ENCODE data around the gene HOXA7. TPM values are rescaled to one million over a fixed set of nuclear protein-coding genes. Genes with fewer than 3 reads are reported as not detected.

Gene HOXA7
- total and polyA plus RNA-seq, 2 of the 8 experiments (the other 6 are each of a cell fraction or from before 2014, with no cell fraction given), result 0.03 TPM; not detected in 1

- Histone ChIP-seq H3K27ac (ENCODE audit: low read depth, low read length) (no peak overlapping the region), H2BK15ac (ENCODE audit: low read length) (no peak overlapping the region), H3K4me3 (ENCODE audit: extremely low read depth in 1 of 4, insufficient read depth in 2 of 4, low read depth in 3 of 4, low read length in 4 of 4) (no peak overlapping the region), H3K4ac (replicated peaks; ENCODE audit: insufficient read length, low read depth, low read length) (no peak overlapping the region), H2BK20ac (ENCODE audit: low read length) (no peak overlapping the region), H2BK5ac (ENCODE audit: low read depth, low read length) (no peak overlapping the region), H3K4me2 (ENCODE audit: insufficient read depth in 1 of 2, low read depth in 2 of 2, low read length in 2 of 2) (no peak overlapping the region), H3K9me3 (ENCODE audit: insufficient read depth in 2 of 2, low read depth in 1 of 2, low read length in 1 of 2) (peaks cover 0 to 4% of the 10 kb centered on the region in 2 experiments; a peak in 1 of 4 replicates), H3K23me2 (ENCODE audit: low read depth, low read length) (peaks cover 2% of the 10 kb centered on the region; the same call in 1 of the 2 replicates), H4K8ac (ENCODE audit: extremely low read depth, insufficient read depth, low read length) (no peak overlapping the region), H2BK12ac (ENCODE audit: low read depth, low read length) (no peak overlapping the region), H3K4me1 (replicated peaks in 1 of 4; ENCODE audit: control insufficient read depth in 3 of 4, insufficient read depth in 4 of 4, low read length in 3 of 4) (peaks cover 0 to 3% (median under 1%) of the 10 kb centered on the region in 4 experiments; a peak in 3 of 7 replicates), H2BK120ac (replicated peaks; ENCODE audit: low read depth, low read length) (no peak overlapping the region), H3K79me2 (ENCODE audit: control insufficient read depth in 1 of 2, insufficient read depth in 2 of 2, low read length in 2 of 2) (no peaks in the 10 kb centered on the region), H3K56ac (replicated peaks; ENCODE audit: insufficient read length, low read depth, low read length) (no peak overlapping the region), H3K9ac (replicated peaks in 1 of 4; ENCODE audit: extremely low read depth in 1 of 4, low read depth in 3 of 4, low read length in 3 of 4) (no peak overlapping the region), H3K79me1 (ENCODE audit: low read depth, low read length) (no peaks in the 10 kb centered on the region), H3K18ac (ENCODE audit: extremely low read depth, low read length) (no peak overlapping the region), H4K91ac (replicated peaks; ENCODE audit: insufficient read length, low read length) (no peak overlapping the region), H4K20me1 (replicated peaks in 1 of 2; ENCODE audit: control insufficient read depth in 1 of 2, insufficient read depth in 2 of 2, low read length in 2 of 2) (peaks cover 20 to 30% of the 10 kb centered on the region in 2 experiments), H2AK5ac (ENCODE audit: low read depth, low read length) (no peak overlapping the region), H4K5ac (ENCODE audit: insufficient read length, low read depth, low read length) (no peak overlapping the region), H3K23ac (ENCODE audit: insufficient read length) (no peak overlapping the region), H3K36me3 (ENCODE audit: control insufficient read depth in 2 of 4, insufficient read depth in 4 of 4, low read length in 3 of 4) (peaks cover 0 to 8% (median 0%) of the 10 kb centered on the region in 4 experiments; a peak in 1 of 8 replicates), H3K27me3 (replicated peaks in 1 of 4; ENCODE audit: control insufficient read depth in 3 of 4, extremely low read depth in 1 of 4, insufficient read depth in 3 of 4, low read length in 3 of 4) (peaks cover 99 to 100% (median 100%) of the 10 kb centered on the region in 4 experiments), H3K14ac (ENCODE audit: insufficient read length) (no peak overlapping the region), H2AFZ (ENCODE audit: low read length) (no peak overlapping the region)
- DNase-seq (ENCODE audit: low read depth in 1 of 2, low spot score in 2 of 2) (no peak), FAIRE-seq (no peak)
- 26% methylated on average over 5 of the region's 5 CpGs; no CpG with 5 or more reads in 1 of the 2 experiments for WGBS, 2 experiments (ENCODE audit: extremely low coverage in 1 of 2, insufficient coverage in 1 of 2, insufficient read length in 1 of 2, insufficient replicate concordance in 2 of 2, low coverage in 1 of 2, low lambda C conversion rate in 2 of 2, missing lambda C conversion rate in 1 of 2)
- CTCF ChIA-PET (ENCODE audit: partially characterized antibody), result interaction anchor here (1.0 kb wide), 1 partner anchor 18 kb away, joined by 3 read pairs; no protein-coding TSS in a partner anchor
- POLR2A ChIA-PET (ENCODE audit: partially characterized antibody), result no interaction called here
- TF ChIP-seq CTBP2 (IDR thresholded peaks at IDR 0.05; ENCODE audit: borderline replicate concordance, insufficient read depth, insufficient read length, low read length) (no peak), BRCA1 (IDR thresholded peaks at IDR 0.05; ENCODE audit: low read depth, low read length) (no peak), TCF12 (IDR thresholded peaks at IDR 0.05; ENCODE audit: low read depth, low read length) (no peak), SIRT6 (IDR thresholded peaks at IDR 0.05; ENCODE audit: low read length) (no peak), ATF2 (IDR thresholded peaks at IDR 0.05; ENCODE audit: low read length) (no peak), CHD1 (IDR thresholded peaks at IDR 0.05; ENCODE audit: low read depth, low read length) (no peak), SRF (IDR thresholded peaks at IDR 0.05; ENCODE audit: low read depth, low read length) (no peak), SP1 (IDR thresholded peaks at IDR 0.05; ENCODE audit: low read depth, low read length) (no peak), SAP30 (IDR thresholded peaks at IDR 0.05; ENCODE audit: insufficient read depth, insufficient replicate concordance, low read length) (no peak), CEBPB (IDR thresholded peaks at IDR 0.05; ENCODE audit: low read depth, low read length) (no peak), ASH2L (IDR thresholded peaks at IDR 0.05; ENCODE audit: low read length) (no peak), SP4 (IDR thresholded peaks at IDR 0.05; ENCODE audit: low read length) (no peak), MAFK (IDR thresholded peaks at IDR 0.05; ENCODE audit: low read depth, low read length) (no peak), PHF8 (conservative IDR thresholded peaks at IDR 0.05; ENCODE audit: low read depth, low read length) (no peak)
Observed at GRCh38 chr7:27125986-27126394, 30.5 kb downstream of the HOXA7 start.

Measured in H1 (cell line).